HFFc6 (cell line): ENCODE results near the gene LAT. TPM values are rescaled to one million over a fixed set of nuclear protein-coding genes. Genes with fewer than 3 reads are reported as not detected.
"Not testable (repeated sequence)": the region's sequence is repeated elsewhere in the genome, so short reads cannot be mapped to it uniquely, and the experiment has no call there.

Experiments
- DNase-seq: peaks from one replicate; pipeline ENCODE4 v3.0.0-alpha.2; 2018
- H3K27ac Mint-ChIP-seq: 2 replicates; pipeline ENCODE4 v1.8.0; 2020; ENCODE audit warnings: mild to moderate bottlenecking, mixed read lengths
- H3K27me3 Mint-ChIP-seq: 2 replicates; pipeline ENCODE4 v1.8.0; 2021; ENCODE audit warnings: mild to moderate bottlenecking, moderate library complexity, mixed read lengths; ENCODE audit not compliant: insufficient read depth
- H3K36me3 Mint-ChIP-seq: 2 replicates; pipeline ENCODE4 v1.8.0; 2021; ENCODE audit warnings: low read depth, mixed read lengths
- H3K4me1 Mint-ChIP-seq: 2 replicates; pipeline ENCODE4 v1.8.0; 2020; ENCODE audit warnings: low read depth, mixed read lengths
- H3K4me3 Mint-ChIP-seq: 2 replicates; pipeline ENCODE4 v1.8.0; 2020; ENCODE audit warnings: mild to moderate bottlenecking, moderate library complexity, mixed read lengths
- H3K9me3 Mint-ChIP-seq: 2 replicates; pipeline ENCODE4 v1.8.0; 2020; ENCODE audit warnings: mild to moderate bottlenecking, mixed read lengths
- total RNA-seq, 6 experiments: library from RNA; stranded (reverse); fragmentation: NEBNext Ultra II Directional; extraction: Animal tissue kit (Norgen Biotek cat#: 25700); gene quantifications; 2 replicates in 1 of 6; 3 replicates in 5 of 6; pipeline ENCODE4 v1.2.3, GENCODE V29; 2021
- TF ChIP-seq, protein P1 (sequence below): fragments of 200-600 bp; sonication (generic); IDR thresholded peaks from 2 replicates; pipeline ENCODE4 v1.5.0; 2021; ENCODE audit warnings: antibody characterized with exemption, mild to moderate bottlenecking

Gene LAT
- total RNA-seq, 6 experiments from 2014 or later: 2.9 to 5.0 (median 4.4) TPM

DNA sequence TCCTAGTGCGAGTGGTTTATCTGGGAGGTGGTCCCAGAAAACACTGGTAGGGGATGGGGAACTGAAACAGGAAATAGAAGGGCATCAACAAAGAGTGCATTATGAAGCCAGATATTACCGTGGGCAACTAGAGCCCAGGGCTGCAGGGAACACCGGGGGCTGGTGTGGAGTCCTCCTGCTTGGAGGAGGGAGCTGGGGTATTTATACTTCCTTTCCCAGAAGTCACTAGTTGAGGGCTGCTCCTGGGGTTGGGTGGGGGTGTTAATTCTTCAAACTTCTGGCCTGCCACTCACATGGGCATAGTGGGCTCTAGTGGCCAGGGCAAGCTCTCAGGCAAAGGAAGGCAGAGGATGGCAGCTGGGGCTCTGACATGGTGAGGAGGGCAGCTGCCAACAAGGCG lies 14.7 kb downstream of the LAT start:
- no peak for DNase-seq
- no peaks in the 10 kb centered on the region for H3K36me3 Mint-ChIP-seq
- no peak overlapping the region; the same call in 1 of the 2 replicates for H3K4me3 Mint-ChIP-seq
- H3K27me3 Mint-ChIP-seq: peaks cover 1% of the 10 kb centered on the region
- H3K9me3 Mint-ChIP-seq: no peaks in the 10 kb centered on the region
- H3K27ac Mint-ChIP-seq: no peak overlapping the region
- H3K4me1 Mint-ChIP-seq: peaks cover 16% of the 10 kb centered on the region
- TF ChIP-seq, protein P1, sequence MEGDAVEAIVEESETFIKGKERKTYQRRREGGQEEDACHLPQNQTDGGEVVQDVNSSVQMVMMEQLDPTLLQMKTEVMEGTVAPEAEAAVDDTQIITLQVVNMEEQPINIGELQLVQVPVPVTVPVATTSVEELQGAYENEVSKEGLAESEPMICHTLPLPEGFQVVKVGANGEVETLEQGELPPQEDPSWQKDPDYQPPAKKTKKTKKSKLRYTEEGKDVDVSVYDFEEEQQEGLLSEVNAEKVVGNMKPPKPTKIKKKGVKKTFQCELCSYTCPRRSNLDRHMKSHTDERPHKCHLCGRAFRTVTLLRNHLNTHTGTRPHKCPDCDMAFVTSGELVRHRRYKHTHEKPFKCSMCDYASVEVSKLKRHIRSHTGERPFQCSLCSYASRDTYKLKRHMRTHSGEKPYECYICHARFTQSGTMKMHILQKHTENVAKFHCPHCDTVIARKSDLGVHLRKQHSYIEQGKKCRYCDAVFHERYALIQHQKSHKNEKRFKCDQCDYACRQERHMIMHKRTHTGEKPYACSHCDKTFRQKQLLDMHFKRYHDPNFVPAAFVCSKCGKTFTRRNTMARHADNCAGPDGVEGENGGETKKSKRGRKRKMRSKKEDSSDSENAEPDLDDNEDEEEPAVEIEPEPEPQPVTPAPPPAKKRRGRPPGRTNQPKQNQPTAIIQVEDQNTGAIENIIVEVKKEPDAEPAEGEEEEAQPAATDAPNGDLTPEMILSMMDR: no peak

DNA sequence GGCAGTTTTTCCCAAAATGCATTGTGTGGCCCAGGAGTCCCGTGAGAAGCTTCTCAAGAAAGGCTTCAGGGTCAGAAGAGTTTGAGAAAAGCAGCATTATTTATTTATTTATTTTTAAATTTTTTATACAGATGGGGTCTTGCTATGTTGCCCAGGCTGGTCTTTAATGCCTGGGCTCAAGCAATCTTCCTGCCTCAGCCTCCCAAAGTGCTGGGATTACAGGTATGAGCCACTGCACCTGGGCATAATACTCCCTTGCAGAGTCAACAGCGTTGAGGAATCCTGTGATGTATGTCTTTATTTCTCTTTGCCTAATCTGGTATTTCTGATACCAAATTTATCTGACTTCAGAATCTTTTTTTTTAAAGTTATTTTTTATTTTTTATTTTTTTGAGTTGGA lies 15.2 kb downstream of the LAT start:
- H3K4me3 Mint-ChIP-seq: no peak overlapping the region
- H3K27me3 Mint-ChIP-seq: peaks cover 1% of the 10 kb centered on the region
- H3K9me3 Mint-ChIP-seq: no peaks in the 10 kb centered on the region
- no peak for DNase-seq
- TF ChIP-seq, protein P1: no peak
- H3K36me3 Mint-ChIP-seq: no peaks in the 10 kb centered on the region
- no peak overlapping the region for H3K27ac Mint-ChIP-seq
- peaks cover 20% of the 10 kb centered on the region for H3K4me1 Mint-ChIP-seq

DNA sequence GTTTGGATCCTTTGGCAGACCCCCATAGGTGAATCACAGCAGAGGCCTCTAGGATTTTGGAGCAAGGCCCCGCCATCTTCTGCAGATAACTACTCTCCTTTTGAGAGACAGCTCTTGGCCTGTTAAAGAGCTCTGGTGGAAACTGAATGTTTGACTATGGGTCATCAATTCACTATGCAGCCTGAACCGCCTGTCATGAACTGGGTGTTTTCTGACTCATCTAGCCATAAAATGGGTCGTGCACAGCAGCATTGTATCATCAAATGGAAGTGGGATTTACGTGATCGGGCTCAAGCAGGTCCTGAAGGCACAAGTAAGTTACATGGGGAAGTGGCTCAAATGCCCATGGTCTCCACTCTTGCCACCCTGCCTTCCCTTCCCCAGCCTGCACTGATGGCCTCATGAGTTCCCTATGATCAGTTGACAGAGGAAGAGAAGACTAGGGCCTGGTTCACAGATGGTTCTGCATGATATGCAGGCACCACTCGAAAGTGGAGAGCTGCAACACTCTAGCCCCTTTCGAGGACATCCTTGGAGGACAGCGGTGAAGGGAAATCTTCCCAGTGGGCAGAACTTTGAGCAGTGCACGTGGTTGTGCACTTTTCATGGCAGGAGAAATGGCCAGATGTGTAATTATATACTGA lies 19.8 kb downstream of the LAT start:
- H3K4me1 Mint-ChIP-seq: peaks cover 37% of the 10 kb centered on the region
- H3K27ac Mint-ChIP-seq: peak overlapping the region; percentile 10; the same call in 1 of the 2 replicates
- not testable (repeated sequence) for H3K4me3 Mint-ChIP-seq, H3K9me3 Mint-ChIP-seq, H3K36me3 Mint-ChIP-seq, H3K27me3 Mint-ChIP-seq
- DNase-seq: peak; percentile 66

DNA sequence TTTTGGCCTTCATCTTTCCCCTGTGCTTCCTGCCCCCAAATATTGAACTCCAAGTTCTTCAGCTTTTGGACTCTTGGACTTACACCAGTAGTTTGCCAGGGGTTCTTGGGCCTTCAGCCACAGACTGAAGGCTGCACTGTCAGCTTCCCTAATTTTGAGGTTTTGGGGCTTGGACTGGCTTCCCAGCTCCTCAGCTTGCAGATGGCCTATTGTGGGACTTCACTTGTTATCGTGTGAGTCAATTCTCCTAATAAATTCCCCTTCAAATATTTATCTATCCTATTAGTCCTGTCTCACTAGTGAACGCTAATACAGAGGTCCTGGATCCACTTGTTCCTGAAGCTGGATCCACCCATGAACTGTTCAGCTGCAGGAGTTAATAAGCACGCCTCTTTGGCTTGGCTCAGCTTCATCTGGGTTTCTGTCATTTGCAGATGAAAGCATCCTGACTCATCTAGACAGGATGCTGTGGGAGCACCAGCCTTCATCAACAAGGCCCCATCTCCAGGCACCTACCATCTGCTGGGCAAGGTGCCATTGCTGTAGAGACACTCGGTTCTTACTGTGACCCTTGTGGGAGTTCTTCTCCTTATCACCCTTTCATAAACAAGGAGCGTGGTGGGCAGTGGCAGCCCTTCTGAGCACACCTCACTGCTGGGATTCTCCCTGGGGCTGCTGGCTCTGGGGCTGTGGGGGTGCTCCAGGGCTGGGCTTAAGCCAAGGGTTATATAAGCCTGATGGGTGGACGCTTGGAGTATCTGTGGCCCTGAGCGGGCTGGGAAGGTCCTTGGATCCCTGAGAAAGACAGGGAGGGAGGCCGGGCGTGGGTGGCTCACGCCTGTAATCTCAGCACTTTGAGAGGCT lies 23.1 kb downstream of the LAT start:
- TF ChIP-seq, protein P1: no peak
- no peaks in the 10 kb centered on the region for H3K9me3 Mint-ChIP-seq
- H3K4me1 Mint-ChIP-seq: peaks cover 37% of the 10 kb centered on the region
- no peak overlapping the region for H3K4me3 Mint-ChIP-seq
- no peaks in the 10 kb centered on the region; the same call in none of the 2 replicates for H3K27me3 Mint-ChIP-seq
- peak; percentile 72 for DNase-seq
- no peaks in the 10 kb centered on the region for H3K36me3 Mint-ChIP-seq
- no peak overlapping the region; the same call in 1 of the 2 replicates for H3K27ac Mint-ChIP-seq

DNA sequence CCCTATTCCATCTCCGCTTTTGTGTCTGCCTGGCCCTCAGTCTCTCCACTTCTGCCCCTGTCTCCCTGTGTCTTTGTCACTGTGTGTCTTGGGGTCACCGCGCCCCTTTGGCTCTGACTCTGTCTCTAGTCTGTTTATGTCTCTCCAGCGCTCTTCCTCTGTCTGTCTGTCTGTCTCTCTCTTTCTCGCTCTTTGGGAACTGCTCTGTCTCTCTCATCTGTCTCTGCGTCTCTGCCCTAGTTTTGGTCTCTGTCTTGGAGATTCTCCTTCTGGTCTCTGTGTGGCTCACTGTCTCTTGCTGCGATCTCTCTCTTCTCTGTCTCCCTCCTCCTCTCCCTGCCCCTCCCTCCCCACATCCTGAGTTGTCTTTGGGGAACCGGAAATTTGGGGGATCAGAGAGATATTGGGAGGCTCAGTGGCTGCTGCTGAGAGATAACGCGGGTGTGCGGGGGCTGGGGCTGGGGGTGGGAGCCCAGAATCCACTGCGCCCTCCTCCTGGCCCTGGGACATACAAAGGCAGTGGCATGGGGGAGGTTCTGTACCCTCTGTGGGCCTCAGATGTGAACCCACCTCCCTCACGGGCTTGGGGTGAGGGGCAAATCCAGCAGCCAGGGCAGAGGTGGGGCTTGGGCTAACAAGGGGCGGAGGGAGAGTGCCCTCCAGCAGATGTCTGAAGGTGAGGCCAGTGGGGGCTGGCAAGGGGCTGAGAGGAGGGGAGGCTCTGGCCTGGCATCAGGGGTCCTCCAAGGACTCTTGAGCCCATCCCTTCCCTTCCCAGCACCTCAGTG lies 24.4 kb downstream of the LAT start:
- Mint-ChIP-seq H3K4me1 (peaks cover 25% of the 10 kb centered on the region), H3K27me3 (no peaks in the 10 kb centered on the region; the same call in none of the 2 replicates), H3K9me3 (no peaks in the 10 kb centered on the region), H3K4me3 (no peak overlapping the region; the same call in 1 of the 2 replicates), H3K36me3 (no peaks in the 10 kb centered on the region), H3K27ac (no peak overlapping the region; the same call in 1 of the 2 replicates)
- TF ChIP-seq, protein P1: no peak
- no peak for DNase-seq
